GM18858 (cell line): ENCODE measurements around the gene BANP.
"Not testable (repeated sequence)": the region's sequence is repeated elsewhere in the genome, so short reads cannot be mapped to it uniquely, and the experiment has no call there.

Experiments
- ATAC-seq: cut with Tn5 transposase; IDR thresholded peaks from one replicate; pipeline ENCODE4 v1.9.1; 2021; ENCODE audit not compliant: unreplicated experiment

Gene BANP

DNA sequence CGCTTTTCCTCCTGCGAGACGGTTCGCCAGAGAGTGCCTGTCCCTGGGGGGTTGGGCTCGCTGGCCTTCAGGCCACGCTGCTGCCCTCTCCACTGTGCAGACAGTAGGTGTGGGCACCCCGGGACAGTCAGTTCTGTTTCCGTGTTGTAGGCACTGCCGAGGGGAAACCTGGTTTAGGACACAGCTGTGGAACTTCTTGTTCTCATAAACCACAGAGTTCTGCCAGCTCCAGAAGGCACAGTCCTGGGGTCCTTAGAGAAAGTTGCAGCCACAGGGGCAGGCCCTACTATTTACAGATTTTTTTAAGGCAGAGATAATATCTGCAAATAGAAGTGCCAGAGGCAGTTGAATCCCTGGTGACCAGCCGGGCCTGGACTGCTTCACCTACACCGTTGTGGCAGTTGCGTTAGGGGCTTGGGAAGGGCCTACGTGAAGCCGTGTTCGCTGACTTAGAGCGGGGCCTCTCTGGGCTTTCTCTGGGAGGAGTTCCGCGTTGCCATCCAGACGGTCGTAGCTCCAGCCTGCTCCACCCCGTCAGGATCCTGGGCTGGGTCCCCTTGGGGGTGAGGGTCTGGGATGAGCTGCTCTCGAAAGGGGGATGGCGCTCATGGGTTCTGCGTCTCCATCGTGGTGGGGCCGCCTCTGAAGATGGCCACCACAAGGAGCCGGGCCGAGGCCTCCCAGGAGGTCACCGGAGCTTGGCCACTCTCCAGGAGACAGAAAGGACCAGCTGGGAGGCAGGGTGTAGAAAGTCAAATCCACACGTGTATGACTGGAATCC is 126.3 kb downstream of the BANP start:
- ATAC-seq = no peak

DNA sequence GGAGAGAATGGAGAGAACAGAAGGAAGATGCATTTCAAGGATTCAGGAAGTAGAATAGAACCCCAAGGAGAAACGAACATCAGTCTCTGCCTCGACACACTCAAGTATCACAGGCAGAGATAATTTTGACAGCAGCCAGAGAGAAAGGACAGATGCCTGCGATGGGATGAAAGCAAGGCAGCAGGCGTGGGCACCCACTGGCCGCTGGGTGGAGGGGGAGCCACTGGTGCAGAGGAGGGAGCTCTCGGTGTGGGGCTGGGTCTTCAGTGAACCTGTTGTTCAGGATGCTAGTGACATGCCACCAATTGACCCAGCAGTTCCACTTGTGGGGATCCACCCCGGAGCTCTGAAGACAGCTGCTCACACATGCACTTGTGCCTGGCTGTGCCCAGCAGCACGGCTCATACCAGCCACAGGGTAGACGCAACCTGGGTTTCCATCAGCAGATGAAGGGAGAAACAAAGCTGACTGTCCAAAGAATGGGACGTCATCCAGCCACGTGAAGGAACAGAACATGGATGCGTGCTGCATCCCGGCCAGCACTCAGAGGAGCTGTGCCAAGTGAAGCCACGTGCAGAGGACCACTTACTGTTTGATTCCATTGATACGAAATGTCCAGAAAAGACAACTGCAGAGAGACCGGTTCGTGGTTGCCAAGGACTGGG is 127.0 kb downstream of the BANP start:
- no peak for ATAC-seq

DNA sequence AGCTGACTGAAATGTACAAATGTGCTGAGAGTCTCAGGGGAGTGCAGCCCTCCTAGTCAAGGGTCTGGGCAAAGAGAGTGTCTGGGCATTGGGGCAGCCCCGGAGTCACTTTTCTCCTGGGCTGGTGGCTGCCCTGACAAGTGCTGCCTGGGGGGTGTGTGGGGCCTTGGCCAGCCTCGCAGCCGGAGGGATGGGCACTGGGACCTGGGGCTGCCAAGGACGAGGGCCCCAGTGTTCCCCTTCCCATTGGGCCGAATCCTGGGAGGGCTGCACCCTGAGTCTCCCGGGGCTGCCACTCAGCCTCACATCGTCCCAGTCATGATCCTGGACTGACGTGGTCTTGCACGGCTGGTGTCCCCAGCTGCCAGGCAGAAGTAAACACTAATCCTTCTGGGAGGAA is 132.3 kb downstream of the BANP start:
- no peak for ATAC-seq

DNA sequence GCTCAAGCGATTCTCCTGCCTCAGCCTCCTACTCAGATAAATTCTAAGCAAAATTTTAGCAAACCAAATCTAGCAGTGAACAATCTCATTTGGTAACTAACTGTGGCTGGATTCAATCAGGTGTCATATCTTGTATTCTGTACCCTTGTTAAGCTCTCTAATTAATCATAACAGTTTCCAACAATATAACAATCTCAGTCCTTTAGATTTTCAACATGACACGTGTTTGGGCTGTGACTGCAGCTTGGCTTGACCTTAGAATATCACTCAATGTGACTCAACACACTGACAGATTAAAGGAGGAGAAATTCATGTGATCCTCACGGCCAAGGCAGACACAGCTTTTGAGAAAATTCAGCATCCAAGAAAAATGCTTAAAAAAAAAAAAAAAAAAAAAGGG is 133.6 kb downstream of the BANP start:
- ATAC-seq = no peak

DNA sequence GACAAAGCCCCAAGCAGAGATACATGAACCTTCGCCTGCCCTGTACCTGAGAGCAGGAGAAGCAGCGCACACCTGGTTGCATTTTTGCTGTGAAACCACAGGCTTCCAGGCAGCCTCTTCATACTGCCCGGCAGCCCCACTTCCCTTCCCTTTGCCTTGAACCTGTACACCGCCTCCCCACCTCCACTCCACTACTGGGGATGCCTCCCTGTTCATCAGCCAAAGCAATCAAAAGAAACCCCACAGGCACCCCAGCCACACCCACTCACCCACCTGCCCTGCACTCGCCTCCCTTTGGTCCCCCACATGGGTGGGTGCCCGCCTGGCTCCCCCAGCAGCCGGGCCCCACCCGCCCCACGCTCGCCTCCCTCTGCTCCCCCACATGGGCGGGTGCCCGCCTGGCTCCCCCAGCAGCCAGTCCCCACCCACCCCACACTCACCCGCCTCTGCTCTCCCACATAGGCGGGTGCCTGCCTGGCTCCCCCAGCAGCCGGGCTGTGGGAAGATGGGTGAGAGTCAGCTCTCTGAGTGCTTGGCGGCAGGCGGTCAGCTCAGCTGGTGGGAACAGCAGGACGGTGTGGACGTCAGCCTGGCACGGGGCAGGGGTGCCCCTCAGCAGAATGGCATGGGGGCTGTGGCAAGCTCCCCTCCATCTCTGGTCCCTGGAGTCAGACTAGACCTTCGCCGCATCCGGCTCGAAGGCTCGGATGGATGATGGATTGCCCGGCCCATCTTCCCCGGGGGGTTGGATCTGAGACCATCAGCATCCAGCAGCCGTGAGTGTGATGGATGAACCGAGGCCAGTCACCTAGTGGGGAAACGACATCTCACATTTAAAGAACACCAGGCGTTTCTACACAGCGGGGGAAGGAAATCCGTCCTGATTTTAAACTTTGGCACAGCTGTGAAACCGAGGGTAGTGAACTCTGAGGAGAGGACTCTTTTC is 135.6 kb downstream of the BANP start:
- ATAC-seq = no peak

DNA sequence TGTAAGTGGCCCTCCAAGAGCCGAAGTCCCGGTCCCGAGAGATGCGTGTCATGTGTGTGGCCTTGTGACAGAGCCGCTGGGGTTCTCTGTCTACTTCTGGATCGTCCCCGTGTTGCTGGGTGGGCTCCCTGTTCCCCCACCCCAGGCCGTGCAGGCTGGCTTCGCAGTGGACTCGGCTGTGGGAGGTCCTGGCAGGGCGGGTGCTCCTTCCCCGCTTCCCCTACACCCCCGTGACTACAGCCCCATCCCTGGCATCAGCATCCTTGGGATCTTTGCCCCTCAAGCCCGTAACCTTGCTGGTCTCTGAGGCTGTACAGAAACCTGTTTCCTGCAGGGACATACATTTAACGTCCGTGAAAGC is 136.3 kb downstream of the BANP start:
- ATAC-seq = no peak

DNA sequence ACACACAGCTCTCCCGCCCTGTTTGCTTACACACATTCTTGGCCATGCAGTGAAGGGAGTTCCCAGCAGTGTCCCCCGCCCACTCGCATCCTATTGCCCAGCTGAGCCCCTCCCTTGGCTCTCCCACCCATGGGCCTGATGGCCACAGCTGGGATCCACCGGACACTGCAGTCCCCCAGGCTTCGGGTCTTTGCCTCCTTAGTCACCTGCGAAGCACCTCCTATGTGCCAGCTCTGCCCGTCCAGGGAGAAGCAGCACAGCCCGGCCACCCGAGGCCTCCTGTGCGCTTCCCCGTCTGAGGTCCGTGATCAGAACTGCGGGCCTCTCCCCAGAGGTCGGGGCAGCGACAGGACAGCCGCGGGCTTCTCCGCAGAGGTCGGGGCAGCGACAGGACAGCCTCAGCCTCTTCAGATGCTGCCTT is 136.9 kb downstream of the BANP start:
- no peak for ATAC-seq

DNA sequence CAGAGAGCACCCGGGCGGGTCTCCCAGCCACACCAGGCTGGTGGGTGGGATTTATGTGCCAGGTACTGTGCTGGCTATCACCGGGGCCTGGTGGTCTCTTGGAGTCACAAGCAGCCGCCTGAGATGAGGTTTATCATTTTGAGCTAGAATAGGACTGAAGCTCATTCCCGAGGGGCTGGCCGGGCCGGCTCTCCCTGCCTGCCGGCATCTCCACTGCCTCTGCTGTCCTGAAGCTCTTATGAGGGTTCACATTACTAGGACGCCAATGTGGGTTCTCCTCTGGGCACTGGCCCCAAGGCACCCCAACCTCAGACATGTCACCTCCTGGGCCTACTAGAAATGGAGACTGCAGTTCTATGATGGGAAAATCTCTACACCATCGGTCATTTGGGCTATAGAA is 137.4 kb downstream of the BANP start:
- ATAC-seq = not testable (repeated sequence)

DNA sequence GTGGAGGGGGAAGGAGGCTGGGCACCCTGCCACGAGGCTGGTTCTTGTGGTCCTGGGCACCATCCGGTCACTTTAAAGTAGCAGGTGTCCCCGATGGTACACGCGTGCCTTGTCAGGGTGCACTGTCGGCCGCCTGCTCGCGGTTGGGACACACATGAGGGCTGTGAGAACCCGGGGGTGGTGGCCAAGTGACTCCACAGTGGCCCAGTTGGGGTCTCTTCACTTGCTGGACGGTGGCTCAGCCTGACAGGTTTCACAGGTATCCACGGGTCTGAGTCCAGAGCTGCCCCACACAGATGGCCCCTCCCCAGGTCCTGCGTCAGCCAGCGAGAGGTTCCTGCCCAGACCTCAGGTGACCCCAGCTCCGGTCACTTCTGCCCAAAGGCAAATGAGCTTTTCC is 137.8 kb downstream of the BANP start:
- ATAC-seq = not testable (repeated sequence)

DNA sequence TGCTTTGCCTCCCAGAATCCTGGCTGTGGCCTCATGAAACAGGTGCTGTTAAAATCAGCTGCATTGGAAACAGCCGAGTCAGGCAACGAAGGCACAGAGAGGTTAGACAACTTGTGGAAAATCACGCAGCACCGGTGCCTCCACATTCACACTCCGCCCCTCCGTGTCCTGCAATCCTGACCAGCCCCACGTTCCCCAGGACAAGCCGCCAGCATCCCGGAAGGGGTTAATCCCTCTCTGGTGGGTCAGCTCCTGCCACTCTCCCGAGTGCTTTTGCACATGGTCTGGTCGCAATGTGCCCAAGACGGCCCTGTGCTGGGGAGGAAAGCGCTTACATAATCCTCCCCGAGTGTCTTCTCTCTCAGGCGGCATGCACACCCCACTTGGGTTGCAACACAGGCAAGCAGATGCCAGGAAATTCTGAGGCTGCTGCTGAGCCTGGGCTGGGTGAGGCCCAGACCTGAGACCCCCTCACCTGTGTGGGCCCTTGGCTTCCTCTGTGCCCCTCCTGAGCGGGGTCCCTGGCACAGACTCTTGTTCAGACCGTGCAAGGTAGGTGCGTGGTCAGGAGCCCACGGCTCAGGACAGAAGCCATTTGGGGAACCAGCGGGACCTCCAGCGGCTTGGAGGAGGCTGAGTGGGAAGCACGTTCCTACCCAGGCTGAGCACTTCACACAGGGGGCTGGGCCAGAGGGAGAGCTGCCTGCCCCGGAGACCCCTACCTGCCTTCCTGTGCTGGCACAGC is 138.6 kb downstream of the BANP start:
- not testable (repeated sequence) for ATAC-seq

DNA sequence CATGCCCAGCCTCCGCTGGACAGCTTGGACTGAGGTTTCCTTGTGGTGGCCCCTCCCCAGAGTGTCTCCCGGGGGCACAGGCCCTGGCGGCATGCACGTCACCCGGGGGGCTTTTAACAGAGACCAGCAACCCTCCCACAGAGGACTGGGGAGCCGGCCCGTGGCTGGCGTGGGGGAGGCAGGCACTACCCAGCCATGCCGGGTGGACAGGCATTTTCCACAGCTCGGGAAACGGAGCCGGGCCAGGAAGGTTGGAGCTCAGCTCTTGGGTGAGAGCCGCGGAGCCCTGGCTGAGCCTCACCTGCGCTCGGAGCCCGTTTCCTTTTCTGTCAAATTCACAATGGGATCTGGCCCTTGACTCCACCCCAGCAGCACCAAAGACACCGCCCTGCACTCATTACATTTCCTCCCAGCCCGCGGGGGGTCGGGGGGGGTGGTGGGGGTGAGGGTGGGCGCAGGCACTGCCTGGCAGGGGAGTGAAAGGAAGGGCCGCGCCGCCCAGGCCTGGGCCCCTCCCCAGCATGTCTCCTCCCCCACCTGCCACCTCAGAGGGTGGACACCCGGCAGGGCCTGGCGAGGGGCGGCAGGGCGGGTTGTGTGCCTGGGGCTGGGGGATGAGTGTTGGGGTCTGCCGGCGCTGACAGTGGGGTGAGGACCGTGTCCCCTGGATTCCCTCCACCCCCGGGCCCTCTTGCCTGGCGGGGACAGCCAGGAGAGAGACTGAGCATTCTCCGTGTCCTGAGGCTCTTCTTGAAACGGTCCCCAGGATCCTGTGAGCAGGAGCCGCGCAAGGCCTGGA is 139.3 kb downstream of the BANP start:
- not testable (repeated sequence) for ATAC-seq

DNA sequence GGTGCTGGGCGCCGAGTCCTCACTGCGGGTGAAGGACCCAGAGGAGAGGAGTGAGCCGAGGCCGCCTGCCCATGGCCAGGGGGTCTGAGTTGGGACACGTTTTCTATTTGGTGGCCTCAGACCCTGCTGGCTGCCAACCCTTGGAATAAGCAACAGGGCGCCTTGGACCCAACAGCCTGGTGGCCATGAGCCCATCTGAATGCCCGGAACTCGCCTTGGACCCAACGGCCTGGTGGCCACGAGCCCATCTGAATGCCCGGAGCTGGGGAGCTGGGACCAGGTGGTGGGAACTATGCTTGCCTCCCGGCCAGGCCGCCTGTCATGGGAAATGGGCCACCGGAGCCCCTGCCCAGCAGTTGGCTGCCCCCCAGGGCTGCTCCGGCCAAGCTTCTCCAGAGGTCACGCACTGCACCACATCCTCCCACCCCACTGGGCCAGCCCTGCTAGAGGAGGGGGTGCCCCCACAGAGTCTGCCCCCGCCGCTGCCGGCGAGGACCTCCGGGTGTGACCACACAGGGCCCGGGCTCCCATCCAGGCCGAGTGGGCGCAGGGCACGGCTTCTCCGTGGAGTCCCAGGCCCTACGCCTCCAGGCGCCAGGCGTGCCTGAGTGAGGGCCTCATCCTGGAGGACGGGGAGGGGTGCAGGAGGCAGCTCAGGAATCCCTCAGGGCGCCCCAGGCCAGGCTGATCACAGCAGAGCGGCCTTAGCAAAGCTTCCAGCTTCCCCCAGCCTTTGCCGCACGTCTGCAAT is 140.2 kb downstream of the BANP start:
- ATAC-seq = not testable (repeated sequence)

DNA sequence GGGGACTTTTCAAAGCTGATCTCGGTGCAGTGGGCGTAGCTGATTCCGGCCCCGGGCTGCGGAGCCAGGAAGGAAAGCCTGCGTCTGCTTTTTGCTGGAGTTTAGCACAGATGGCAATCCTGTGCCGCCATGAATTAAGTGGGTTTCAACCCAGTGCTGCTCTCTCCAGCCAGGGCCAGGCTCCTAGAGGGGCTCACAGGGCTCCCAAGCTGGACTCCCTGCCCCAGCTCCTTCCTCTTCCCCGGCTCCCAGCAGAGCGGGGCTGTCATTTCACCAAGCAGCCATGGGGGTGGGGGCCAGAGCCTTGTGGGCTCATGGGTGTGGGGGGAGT is 140.7 kb downstream of the BANP start:
- not testable (repeated sequence) for ATAC-seq

DNA sequence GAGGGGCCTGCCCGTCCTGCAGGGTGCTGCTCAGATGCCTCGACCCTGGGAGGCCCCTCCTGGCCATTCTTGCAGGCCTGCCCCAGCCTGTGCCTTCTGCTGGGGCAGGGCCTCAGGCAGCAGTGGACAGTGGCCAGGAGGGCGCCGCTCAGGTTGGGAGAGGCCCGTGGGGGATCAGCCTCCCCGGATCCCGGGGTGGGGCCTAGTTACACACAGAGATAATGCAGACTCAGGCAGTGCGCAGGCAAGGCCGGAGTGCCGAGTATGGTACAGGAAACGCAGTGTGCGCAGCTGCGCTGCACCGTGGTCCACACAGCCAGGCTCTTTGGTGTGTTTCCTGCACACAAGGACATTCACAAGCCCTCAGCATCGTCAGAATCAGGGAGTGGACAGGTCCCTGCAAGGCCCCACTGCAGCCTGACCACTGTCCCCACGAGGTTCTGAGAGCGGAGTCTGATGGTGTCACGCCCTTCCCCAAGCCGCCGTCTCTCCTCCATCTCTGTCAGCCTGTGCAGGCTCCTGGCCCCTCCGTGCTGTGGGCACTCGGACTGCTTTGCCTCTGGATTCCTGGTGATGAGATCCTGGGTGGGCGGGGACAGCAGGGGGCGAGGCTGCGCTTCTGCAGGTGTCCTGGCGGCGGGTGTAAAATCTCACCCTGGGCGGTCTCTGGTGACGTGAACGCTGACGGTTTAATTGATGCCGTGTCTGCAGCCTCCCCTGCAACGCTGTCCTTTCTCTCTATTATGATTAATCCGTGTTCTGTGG is 141.7 kb downstream of the BANP start:
- ATAC-seq = not testable (repeated sequence)

DNA sequence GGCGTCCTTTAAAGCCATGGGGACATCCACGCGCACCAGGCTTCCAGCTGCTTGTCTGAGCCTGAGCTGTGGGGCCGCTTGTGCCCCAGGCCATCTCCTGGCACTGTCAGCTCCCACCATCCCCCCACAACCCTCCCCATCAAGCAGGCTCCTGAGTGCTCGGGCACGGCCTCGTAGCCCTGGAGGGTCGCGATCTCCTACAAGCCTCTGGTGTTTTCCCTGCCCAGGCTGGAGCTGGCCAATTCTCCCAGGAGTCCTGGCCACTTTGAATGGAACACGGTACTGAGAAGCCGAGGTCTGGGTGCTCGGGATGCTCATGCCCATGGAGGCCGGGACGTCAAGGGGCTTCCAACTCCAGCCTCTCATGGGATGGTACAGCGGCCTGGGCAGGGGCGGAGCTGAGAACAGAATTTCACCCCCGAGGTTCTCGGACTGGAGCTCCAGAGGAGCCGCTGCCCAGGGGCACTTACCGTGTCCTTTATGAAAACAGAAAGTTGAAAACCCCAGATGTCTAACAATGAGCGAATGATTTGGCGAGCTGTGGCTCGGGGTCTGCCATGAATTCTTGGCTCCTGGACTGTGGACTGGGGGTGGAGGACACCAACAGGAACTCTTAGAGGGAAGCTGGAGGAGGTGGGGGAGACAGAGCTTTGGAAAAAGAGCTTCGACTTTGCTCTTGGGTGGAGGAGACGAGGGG is 142.5 kb downstream of the BANP start:
- ATAC-seq = not testable (repeated sequence)

DNA sequence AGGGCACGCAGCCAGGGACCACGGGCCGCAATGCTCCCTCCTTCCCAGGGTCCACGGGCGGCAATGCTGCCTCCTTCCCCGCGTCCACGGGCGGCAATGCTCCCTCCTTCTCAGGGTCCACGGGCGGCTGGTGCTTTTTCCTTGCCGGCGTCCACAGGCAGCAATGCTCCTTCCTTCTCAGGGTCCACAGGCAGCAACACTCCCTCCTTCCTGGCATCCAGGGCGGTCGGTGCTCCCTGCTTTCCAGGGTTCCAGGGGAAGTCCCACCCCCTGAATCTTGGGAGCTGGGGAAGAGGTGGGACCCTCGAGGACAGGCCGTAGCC is 143.0 kb downstream of the BANP start:
- ATAC-seq = not testable (repeated sequence)

DNA sequence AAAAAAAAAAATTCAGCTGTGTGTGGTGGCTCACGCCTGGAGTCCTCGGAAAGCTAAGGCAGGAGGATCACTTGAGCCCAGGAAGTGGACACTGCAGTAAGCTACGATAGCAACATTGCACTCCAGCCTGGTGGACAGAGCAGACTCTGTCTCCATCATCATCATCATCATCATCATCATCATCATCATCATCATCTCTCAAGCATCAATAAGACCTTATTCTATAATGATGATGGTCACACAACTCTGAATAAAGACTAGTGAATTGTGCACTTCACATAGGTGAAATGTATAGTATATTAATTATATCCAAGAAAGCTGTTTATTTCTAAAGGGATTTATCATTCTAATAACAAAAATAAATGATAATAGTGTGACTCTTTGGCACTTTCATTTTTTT is 143.7 kb downstream of the BANP start:
- not testable (repeated sequence) for ATAC-seq

DNA sequence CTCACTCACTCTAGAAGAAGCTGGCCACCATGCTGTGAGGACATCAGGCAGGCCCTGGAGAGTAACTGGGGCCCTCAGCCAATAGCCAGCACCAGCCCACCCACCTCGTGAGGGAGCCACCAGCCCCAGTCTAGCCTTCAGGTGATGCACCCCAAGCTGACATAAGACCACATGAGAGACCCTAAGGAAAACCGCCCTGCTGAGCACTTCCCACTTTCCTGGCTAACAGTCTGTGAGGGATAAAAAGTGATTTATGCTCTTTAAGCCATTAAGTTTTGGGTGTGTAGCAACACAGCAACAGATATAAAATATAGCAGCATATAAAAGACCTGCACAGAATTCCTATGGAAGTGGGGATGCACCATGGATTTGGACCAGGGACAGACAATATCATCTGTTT is 145.4 kb downstream of the BANP start:
- ATAC-seq = not testable (repeated sequence)
